HepG2 (cell line): ENCODE results near the gene NARF. TPM values are rescaled to one million over a fixed set of nuclear protein-coding genes. Genes with fewer than 3 reads are reported as not detected.

ENCODE experiments used
- ATAC-seq: fragments of 200-7000 bp; cut with Tn5 transposase; 3 replicates; pipeline ENCODE4 v1.9.1; 2020; ENCODE audit warnings: mild to moderate bottlenecking, moderate library complexity
- BruUV-seq: library from RNA; stranded (reverse); fragments of 400-500 nt; replicated peaks from 2 replicates; lab custom pipeline; 2021; lab: Mats Ljungman, UMichigan
- CTCF ChIA-PET: fragments of 300-600 bp; formaldehyde crosslinking; extraction: SDS; loops from one replicate; lab custom pipeline; 2021; ENCODE audit warnings: low total read pairs, inconsistent platforms, low intra/inter-chr PET ratio; lab: Yijun Ruan, JAX
- POLR2A ChIA-PET: fragments of 350-600 bp; sonication (Branson Sonifier 250); formaldehyde crosslinking; loops from one replicate; lab custom pipeline; 2020; ENCODE audit warnings: antibody characterized with exemption, inconsistent platforms; lab: Yijun Ruan, JAX
- DNase-seq: peaks from one replicate; pipeline ENCODE4 v3.0.0-alpha.2; 2015; ENCODE audit warnings: low spot score
- FAIRE-seq: peaks from 3 replicates; lab custom pipeline; 2011; peaks lifted over from hg19 to GRCh38; lab: Jason Lieb, UNC
- H2AFZ ChIP-seq: one replicate; pipeline ENCODE4 v1.6.1; 2011; ENCODE audit warnings: low read length, inconsistent platforms
- H3K27ac ChIP-seq: fragments of 300-600 bp; 3 replicates; pipeline ENCODE4 v1.8.0; 2011; ENCODE audit warnings: mixed run types, mild to moderate bottlenecking, mixed read lengths, low read length, inconsistent platforms; ENCODE audit not compliant: insufficient read depth; ENCODE audit errors: extremely low read length
- H3K27me3 ChIP-seq, 2 experiments: fragments of 200-600 bp in 1 of 2; 2 replicates in 1 of 2; 3 replicates in 1 of 2; pipeline versions ENCODE4 v1.6.0 to v1.8.0; 2011; ENCODE audit warnings: low read length in 2 of 2, mild to moderate bottlenecking in 2 of 2, moderate library complexity in 2 of 2, inconsistent platforms in 1 of 2; ENCODE audit not compliant: insufficient read depth in 2 of 2, control insufficient read depth in 1 of 2
- H3K36me3 ChIP-seq, 2 experiments: fragments of 200-600 bp in 1 of 2; replicated peaks in 1 of 2; 2 replicates in 1 of 2; 3 replicates in 1 of 2; pipeline versions ENCODE4 v1.5.1 to v1.8.0; 2011; ENCODE audit warnings: low read length in 2 of 2, inconsistent platforms in 1 of 2; ENCODE audit not compliant: insufficient read depth in 2 of 2, control insufficient read depth in 1 of 2
- H3K4me1 ChIP-seq: 2 replicates; pipeline ENCODE4 v1.5.1; 2012; ENCODE audit warnings: low read length, inconsistent platforms; ENCODE audit not compliant: insufficient read depth
- H3K4me2 ChIP-seq: 2 replicates; pipeline ENCODE4 v1.6.0; 2011; ENCODE audit warnings: low read depth, low read length, inconsistent platforms
- H3K4me3 ChIP-seq, 3 experiments: fragments of 200-600 bp in 1 of 3; sonication (generic), shearing (Covaris generic) in 1 of 3; replicated peaks in 1 of 3; 2 replicates each; pipeline ENCODE4 v1.5.1; 2011 to 2016; ENCODE audit warnings: low read length in 3 of 3, inconsistent platforms in 2 of 3, low read depth in 2 of 3, mild to moderate bottlenecking in 2 of 3, control low read depth in 1 of 3, mixed read lengths in 1 of 3; ENCODE audit not compliant: insufficient read depth in 1 of 3
- H3K79me2 ChIP-seq: one replicate; pipeline ENCODE4 v1.6.1; 2011; ENCODE audit warnings: low read length, inconsistent platforms; ENCODE audit not compliant: insufficient read depth
- H3K9ac ChIP-seq: 2 replicates; pipeline ENCODE4 v1.6.0; 2011; ENCODE audit warnings: mild to moderate bottlenecking, low read depth, low read length, inconsistent platforms; ENCODE audit not compliant: insufficient read depth
- H3K9me3 ChIP-seq: 2 replicates; pipeline ENCODE4 v1.5.1; 2012; ENCODE audit warnings: mild to moderate bottlenecking, low read length
- H4K20me1 ChIP-seq: 2 replicates; pipeline ENCODE4 v1.6.0; 2011; ENCODE audit warnings: inconsistent platforms, mild to moderate bottlenecking, low read length, moderate library complexity; ENCODE audit not compliant: insufficient read depth
- BCL3 ChIP-seq: sonication (generic); formaldehyde crosslinking; IDR thresholded peaks from 2 replicates; pipeline ENCODE4 v1.5.1; 2020; ENCODE audit warnings: mild to moderate bottlenecking, missing genetic modification reagents, moderate library complexity
- DRAP1 ChIP-seq: IDR thresholded peaks from 2 replicates; pipeline ENCODE4 v1.6.1; 2016; ENCODE audit warnings: missing genetic modification reagents, missing compliant biosample characterization
- HNRNPK ChIP-seq: fragments of 200-400 bp; formaldehyde crosslinking; IDR thresholded peaks from 2 replicates; pipeline ENCODE4 v1.6.1; 2018; ENCODE audit warnings: low read length, low read depth, moderate library complexity, mild to moderate bottlenecking; ENCODE audit not compliant: poor library complexity, severe bottlenecking
- HNRNPLL ChIP-seq: fragments of 200-400 bp; formaldehyde crosslinking; IDR thresholded peaks from 2 replicates; pipeline ENCODE4 v1.6.1; 2017; ENCODE audit warnings: mild to moderate bottlenecking, low read depth, low read length; ENCODE audit not compliant: poor library complexity, severe bottlenecking
- PCBP1 ChIP-seq: fragments of 200-400 bp; formaldehyde crosslinking; IDR thresholded peaks from 2 replicates; pipeline ENCODE4 v1.6.1; 2017; ENCODE audit warnings: mild to moderate bottlenecking, low read depth, low read length, borderline replicate concordance
- PCBP2 ChIP-seq: fragments of 200-400 bp; formaldehyde crosslinking; optimal IDR thresholded peaks from 2 replicates; pipeline ENCODE3; 2018; ENCODE audit warnings: low read length, low read depth; ENCODE audit not compliant: poor library complexity, severe bottlenecking
- POLR2A ChIP-seq, 2 experiments: IDR thresholded peaks; 2 replicates each; pipeline ENCODE4 v1.6.1; 2011; ENCODE audit warnings: low read depth in 2 of 2, low read length in 2 of 2, mild to moderate bottlenecking in 1 of 2, moderate library complexity in 1 of 2; ENCODE audit not compliant: insufficient read depth in 1 of 2
- ZNF562 ChIP-seq: sonication (generic); formaldehyde crosslinking; IDR thresholded peaks from 2 replicates; pipeline ENCODE4 v1.8.0; 2022; ENCODE audit warnings: missing genetic modification reagents, borderline replicate concordance
- ZNF577 ChIP-seq: sonication (generic); formaldehyde crosslinking; IDR thresholded peaks from 2 replicates; pipeline ENCODE4 v1.4.0; 2020; ENCODE audit warnings: mild to moderate bottlenecking, low read depth, missing genetic modification reagents, borderline replicate concordance
- ZNF883 ChIP-seq: sonication (generic); formaldehyde crosslinking; IDR thresholded peaks from 2 replicates; pipeline ENCODE4 v1.5.1; 2020; ENCODE audit warnings: mild to moderate bottlenecking, missing genetic modification reagents; ENCODE audit errors: not compliant biosample characterization
- WGBS: methylation state at CpG from one replicate; pipeline ENCODE4 v1.1.6; 2017; ENCODE audit warnings: low lambda C conversion rate; 5-methylcytosine and 5-hydroxymethylcytosine counted together
- in situ Hi-C: cut with HindIII; loops from 2 replicates; pipeline ENCODE4 v1.10.0; 2017; ENCODE audit warnings: low pct_unique_long_range_greater_than_20kb; ENCODE audit not compliant: extremely low pct_ligation_motif_present
- intact Hi-C: fragments of 100-400 bp; cut with micrococcal nuclease; formaldehyde crosslinking; loops from one replicate; pipeline ENCODE4 v1.10.0; 2022; ENCODE audit not compliant: unreplicated experiment
- polyA plus RNA-seq, 8 experiments: library from polyadenylated mRNA; depleted of rRNA in 3 of 8; stranded (reverse) in 7 of 8; unstranded in 1 of 8; fragments of >200 nt; fragmentation: Illumina TruSeq in 4 of 8; extraction: Trizol in 4 of 8; gene quantifications; 2 replicates each; pipeline versions ENCODE4 v1.2.1 to v1.2.3, GENCODE V29; 2011 to 2016; ENCODE audit warnings: low read depth in 4 of 8, missing spikeins in 1 of 8, mixed read lengths in 1 of 8; ENCODE audit not compliant: insufficient read depth in 1 of 8
- total RNA-seq, 5 experiments: library from RNA; depleted of rRNA; stranded (reverse); fragments of >200 nt; fragmentation: Illumina TruSeq; extraction: Trizol; gene quantifications; 2 replicates each; pipeline ENCODE4 v1.2.3, GENCODE V29; 2016; ENCODE audit warnings: low read depth in 1 of 5

NARF gene
- total and polyA plus RNA-seq, 2 of the 13 experiments (the other 11 are each of a cell fraction or from before 2014, with no cell fraction given): 61.1 to 144 TPM

- ATAC-seq (no peak), FAIRE-seq (no peak), DNase-seq (no peak)
- TF ChIP-seq PCBP2 (peak; percentile 13), HNRNPK (peak; percentile 79), ZNF577 (CRISPR knock-in tag) (no peak), POLR2A (IDR thresholded peaks at IDR 0.05; ENCODE audit: insufficient read depth in 1 of 2, low read depth in 2 of 2, low read length in 2 of 2) (peak in 1 of 2 experiments; percentile 29; a peak in 1 of 4 replicates), BCL3 (no peak), PCBP1 (peak; percentile 49; the same call in 1 of the 2 replicates), ZNF562 (CRISPR knock-in tag) (no peak), ZNF883 (no peak), DRAP1 (CRISPR knock-in tag) (no peak), HNRNPLL (peak; percentile 80)
- no peak overlapping the region for H2AFZ ChIP-seq
- in situ Hi-C loops (no loop called here), intact Hi-C loops (no loop called here)
- H3K9ac ChIP-seq: no peak overlapping the region
- H3K4me3 ChIP-seq: no peak overlapping the region
- no peak overlapping the region for H3K27ac ChIP-seq
- H3K36me3 ChIP-seq: peaks cover 9 to 15% of the 10 kb centered on the region in 2 experiments
- no peaks in the 10 kb centered on the region for H3K4me1 ChIP-seq
- POLR2A ChIA-PET: no interaction called here
- CTCF ChIA-PET: no interaction called here
- H3K4me2 ChIP-seq: no peak overlapping the region
- no peaks in the 10 kb centered on the region for H4K20me1 ChIP-seq
- no peaks in the 10 kb centered on the region for H3K79me2 ChIP-seq
- no peaks in the 10 kb centered on the region for H3K27me3 ChIP-seq
- H3K9me3 ChIP-seq: no peaks in the 10 kb centered on the region
- no TSS peak for BruUV-seq
- 87% methylated on average over 17 of the region's 17 CpGs for WGBS
Measured at GRCh38 chr17:82440991-82441627, 17.4 kb upstream of the NARF start.
